ENCODE results near the gene CHRNG.

DNA sequence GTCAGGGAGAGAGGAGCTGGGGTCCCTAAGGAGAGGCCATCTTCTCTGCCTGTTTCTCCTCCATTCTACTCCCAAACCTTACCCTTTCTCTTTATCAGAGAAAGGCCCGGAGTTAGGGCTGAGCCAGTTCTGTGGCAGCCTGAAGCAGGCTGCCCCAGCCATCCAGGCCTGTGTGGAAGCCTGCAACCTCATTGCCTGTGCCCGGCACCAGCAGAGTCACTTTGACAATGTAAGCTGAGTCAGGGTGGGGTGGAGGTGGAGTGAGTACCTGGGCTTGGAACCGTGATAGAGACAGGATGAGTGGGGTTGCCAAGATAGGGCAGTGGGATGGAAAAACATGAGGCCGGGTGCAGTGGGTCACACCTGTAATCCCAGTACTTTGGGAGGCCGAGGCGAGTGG is 5.2 kb downstream of the CHRNG start:
- TF ChIP-seq, protein P1, sequence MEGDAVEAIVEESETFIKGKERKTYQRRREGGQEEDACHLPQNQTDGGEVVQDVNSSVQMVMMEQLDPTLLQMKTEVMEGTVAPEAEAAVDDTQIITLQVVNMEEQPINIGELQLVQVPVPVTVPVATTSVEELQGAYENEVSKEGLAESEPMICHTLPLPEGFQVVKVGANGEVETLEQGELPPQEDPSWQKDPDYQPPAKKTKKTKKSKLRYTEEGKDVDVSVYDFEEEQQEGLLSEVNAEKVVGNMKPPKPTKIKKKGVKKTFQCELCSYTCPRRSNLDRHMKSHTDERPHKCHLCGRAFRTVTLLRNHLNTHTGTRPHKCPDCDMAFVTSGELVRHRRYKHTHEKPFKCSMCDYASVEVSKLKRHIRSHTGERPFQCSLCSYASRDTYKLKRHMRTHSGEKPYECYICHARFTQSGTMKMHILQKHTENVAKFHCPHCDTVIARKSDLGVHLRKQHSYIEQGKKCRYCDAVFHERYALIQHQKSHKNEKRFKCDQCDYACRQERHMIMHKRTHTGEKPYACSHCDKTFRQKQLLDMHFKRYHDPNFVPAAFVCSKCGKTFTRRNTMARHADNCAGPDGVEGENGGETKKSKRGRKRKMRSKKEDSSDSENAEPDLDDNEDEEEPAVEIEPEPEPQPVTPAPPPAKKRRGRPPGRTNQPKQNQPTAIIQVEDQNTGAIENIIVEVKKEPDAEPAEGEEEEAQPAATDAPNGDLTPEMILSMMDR (IDR thresholded peaks at IDR 0.05; ENCODE audit: poor library complexity, severe bottlenecking): no peak
- TF ChIP-seq EZH2 (IDR thresholded peaks at IDR 0.05; ENCODE audit: borderline replicate concordance, insufficient read depth, low read length, poor library complexity, severe bottlenecking): no peak
- no peak for TF ChIP-seq RAD21 (conservative IDR thresholded peaks at IDR 0.05)
- TF ChIP-seq TAF1 (IDR thresholded peaks at IDR 0.05; ENCODE audit: low read depth): no peak
- no peak for TF ChIP-seq EP300 (conservative IDR thresholded peaks at IDR 0.05; ENCODE audit: poor library complexity, severe bottlenecking)
- TF ChIP-seq POLR2AphosphoS5 (IDR thresholded peaks at IDR 0.05): no peak

All from neural cell (in vitro differentiated cells).